NB4 (cell line): Measurements from ENCODE around the gene PDGFA.

ENCODE experiments used
- DNase-seq: peaks from one replicate; pipeline ENCODE4 v3.0.0; 2010; ENCODE audit warnings: low read depth
- H3K4me3 ChIP-seq: one replicate; pipeline ENCODE4 v1.5.1; 2011; ENCODE audit warnings: mild to moderate bottlenecking, low read depth, low read length, moderate library complexity
- MYC ChIP-seq: IDR thresholded peaks from 2 replicates; pipeline ENCODE4 v1.6.1; 2011; ENCODE audit warnings: low read depth, low read length
- POLR2A ChIP-seq: IDR thresholded peaks from 2 replicates; pipeline ENCODE4 v1.6.1; 2011; ENCODE audit warnings: mild to moderate bottlenecking; ENCODE audit not compliant: insufficient read length; ENCODE audit errors: extremely low read depth
- TF ChIP-seq, protein P1 (sequence below): IDR thresholded peaks from 2 replicates; pipeline ENCODE4 v1.6.1; 2011; ENCODE audit warnings: low read depth, low read length
- TF ChIP-seq, protein P2 (sequence below): IDR thresholded peaks from one replicate; pipeline ENCODE4 v1.5.1; 2012; ENCODE audit warnings: low read depth, low read length

PDGFA gene

DNA sequence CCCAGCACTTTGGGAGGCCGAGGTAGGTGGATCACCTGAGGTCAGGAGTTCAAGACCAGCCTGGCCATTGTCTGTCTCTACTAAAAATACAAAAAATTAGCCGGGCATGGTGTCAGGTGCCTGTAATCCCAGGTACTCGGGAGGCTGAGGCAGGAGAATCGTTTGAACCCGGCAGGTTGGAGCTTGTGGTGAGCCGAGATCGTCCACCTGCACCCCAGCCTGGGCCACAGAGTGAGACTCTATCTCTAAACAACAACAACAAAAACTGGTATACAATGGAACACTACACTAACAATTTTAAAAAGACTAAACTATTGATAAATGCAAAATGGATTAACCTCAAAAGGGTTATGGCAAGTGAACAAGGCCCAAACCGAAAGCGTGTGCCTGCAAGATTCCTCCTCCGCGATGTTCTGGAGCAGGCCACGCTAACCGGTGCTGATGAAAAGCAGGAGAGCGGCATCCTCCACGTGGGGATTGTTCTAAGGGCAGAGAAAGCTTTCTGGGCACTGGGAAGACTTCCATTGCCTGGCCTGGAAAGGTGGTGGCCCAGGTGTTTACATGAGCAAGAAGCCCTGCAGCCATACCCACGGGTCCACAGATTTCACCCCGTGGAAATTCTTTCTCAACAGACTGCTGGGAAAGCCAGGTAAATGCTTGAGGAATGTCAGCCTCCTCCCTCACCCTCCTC is 53.8 kb downstream of the PDGFA start:
- no peak for DNase-seq
- H3K4me3 ChIP-seq: no peak overlapping the region
- TF ChIP-seq MYC (no peak), POLR2A (no peak)
- TF ChIP-seq, protein P1, sequence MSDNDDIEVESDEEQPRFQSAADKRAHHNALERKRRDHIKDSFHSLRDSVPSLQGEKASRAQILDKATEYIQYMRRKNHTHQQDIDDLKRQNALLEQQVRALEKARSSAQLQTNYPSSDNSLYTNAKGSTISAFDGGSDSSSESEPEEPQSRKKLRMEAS: no peak
- TF ChIP-seq, protein P2, sequence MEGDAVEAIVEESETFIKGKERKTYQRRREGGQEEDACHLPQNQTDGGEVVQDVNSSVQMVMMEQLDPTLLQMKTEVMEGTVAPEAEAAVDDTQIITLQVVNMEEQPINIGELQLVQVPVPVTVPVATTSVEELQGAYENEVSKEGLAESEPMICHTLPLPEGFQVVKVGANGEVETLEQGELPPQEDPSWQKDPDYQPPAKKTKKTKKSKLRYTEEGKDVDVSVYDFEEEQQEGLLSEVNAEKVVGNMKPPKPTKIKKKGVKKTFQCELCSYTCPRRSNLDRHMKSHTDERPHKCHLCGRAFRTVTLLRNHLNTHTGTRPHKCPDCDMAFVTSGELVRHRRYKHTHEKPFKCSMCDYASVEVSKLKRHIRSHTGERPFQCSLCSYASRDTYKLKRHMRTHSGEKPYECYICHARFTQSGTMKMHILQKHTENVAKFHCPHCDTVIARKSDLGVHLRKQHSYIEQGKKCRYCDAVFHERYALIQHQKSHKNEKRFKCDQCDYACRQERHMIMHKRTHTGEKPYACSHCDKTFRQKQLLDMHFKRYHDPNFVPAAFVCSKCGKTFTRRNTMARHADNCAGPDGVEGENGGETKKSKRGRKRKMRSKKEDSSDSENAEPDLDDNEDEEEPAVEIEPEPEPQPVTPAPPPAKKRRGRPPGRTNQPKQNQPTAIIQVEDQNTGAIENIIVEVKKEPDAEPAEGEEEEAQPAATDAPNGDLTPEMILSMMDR: no peak

DNA sequence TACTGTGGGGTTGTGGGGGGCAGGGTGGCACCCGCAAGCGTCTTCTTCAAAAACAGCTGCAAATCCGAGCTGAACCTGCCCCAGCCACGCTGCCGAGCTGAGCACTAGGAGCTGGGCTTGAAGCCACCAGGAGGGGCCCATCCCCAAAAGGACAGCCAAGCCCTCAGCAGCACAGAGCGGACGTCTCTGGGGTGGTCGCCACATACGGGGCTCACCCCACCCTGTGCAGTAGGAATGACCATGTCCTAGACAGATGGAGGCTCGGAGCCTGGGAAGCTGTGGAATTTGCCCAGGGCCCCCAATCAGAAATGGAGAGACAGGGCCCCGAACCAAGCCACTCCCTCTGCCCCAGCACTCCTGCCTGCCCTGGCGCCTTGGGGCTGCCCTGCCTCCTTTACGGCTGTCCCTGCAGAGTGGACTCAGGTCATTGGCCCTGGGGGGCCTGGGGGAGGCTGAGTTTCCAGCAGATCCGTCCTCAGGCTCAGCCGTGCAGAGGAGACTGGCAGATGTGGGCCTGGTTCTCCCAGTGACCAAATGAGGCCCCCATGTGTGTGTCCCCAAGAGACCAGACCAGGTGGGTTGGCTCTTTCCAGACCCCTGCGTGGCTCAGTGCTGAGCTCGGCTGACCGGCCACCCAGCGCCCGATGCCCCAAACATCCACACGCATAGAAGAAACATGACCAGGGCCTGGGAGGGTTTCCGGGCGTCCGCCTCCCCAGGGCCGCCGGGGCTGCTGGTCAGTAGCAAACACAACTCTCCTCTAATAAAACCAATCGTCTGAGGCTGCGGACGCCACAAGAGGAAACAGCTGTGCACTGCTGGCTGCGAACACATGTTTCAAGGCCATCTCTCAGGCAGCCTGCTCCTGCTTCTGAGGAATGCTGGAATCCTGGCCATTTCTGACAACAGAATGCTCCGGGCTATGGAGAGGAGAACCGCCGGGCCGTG is 54.9 kb downstream of the PDGFA start:
- no peak for DNase-seq
- H3K4me3 ChIP-seq: no peak overlapping the region
- TF ChIP-seq, protein P2: no peak
- TF ChIP-seq POLR2A: no peak
- TF ChIP-seq, protein P1: no peak
- TF ChIP-seq MYC: no peak

DNA sequence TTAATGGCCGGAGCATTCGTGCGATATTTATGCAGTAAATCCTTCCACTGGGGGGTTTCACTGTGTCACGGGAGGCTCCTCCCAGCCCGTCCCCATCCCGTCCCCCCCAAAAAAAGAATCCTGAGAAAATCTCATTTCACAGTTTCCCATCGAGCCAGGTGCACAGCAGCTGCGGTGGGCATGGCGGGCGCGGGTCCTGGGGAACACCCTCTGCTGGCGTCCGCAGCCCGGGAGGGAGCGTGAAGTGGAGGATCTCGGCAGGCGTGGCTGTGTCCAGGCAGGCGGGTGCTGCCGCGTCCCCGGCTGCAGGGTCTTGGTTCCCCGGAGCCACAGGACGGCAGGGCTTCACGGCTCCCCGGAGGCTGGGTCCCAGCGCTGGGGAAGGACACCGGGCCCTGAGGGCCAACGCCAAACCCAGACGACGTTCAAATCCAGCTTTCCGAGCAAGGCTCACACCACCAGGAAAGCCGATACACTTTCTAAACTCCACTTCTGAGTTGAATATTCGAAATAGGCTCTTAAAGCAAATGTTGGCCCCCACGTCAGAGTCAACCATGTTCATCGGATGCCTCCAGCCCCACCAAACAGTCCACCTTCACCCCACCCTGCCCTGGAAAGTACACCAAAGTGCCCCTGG is 55.7 kb downstream of the PDGFA start:
- H3K4me3 ChIP-seq: no peak overlapping the region
- no peak for TF ChIP-seq MYC
- TF ChIP-seq, protein P2: no peak
- TF ChIP-seq, protein P1: no peak
- TF ChIP-seq POLR2A: no peak
- DNase-seq: no peak

DNA sequence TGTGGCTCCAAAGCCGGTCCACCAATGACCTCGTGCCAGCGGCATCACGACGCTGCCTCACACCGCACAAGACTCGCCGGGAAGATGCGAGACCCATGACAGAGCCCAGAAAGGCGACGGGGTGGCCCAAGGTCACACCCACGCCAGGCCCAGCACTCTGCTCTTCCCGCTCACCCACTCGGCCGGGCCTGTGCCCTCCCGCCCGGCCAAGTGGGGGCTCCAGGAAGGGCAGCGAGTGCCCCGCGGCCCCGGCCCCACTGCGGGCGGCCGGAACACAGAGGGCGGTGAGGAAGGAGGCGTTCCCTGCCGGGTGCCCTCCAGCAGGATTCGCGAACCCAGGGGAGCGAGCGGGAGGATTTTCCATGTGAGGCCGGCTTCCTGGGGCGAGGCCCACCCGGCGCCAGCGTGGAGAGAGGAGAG is 56.3 kb downstream of the PDGFA start:
- no peak for TF ChIP-seq MYC
- TF ChIP-seq, protein P2: no peak
- TF ChIP-seq, protein P1: no peak
- no peak for TF ChIP-seq POLR2A
- no peak overlapping the region for H3K4me3 ChIP-seq
- no peak for DNase-seq

DNA sequence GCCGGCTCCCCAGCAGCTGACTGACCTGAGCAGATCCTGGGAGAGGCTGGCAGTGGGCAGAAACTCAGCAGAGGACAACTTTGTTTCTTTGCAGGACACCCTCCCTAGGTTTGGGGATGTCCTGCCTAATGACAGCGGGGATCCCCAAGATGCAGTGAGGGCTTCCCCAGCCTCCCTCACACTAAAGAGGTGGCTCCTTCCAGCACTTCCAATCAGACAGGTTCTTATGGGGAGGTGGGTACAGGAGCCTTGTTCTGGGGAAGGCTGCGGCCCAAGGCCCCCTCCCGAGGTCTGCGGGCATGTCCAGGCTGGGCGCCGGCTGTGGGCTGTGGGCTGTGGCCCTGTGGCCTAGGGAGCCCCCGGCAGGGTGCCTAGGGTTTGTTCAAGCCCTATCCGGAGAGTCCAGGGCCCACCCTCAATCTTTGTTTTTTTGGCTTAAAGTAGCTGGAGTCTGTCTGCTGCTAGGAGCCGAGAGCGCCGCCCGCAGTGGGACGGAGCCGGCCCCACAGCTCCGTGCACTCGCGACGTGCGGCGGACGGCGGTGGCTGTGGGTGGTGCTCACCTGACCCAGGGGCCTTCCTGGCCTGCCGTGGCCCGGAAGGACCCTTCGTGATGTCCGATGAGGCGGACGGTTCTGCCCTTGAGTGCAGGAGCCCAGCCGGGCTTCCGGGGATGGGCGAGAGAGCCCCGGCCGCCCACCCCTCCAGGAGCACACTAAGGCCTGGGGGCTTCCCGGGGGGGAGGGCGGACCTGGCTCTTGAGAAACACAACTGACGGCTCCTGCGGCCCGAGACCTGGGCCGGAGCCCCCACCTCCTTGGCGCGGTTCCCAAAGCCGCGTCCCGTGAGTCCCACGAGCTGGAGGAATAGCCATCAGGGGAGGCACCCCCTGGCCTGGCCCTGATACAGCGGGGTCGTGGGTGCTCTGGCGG is 57.2 kb downstream of the PDGFA start:
- no peak overlapping the region for H3K4me3 ChIP-seq
- DNase-seq: no peak
- TF ChIP-seq, protein P1: no peak
- TF ChIP-seq MYC (no peak), POLR2A (no peak)
- TF ChIP-seq, protein P2: no peak
